ENCODE results near the gene CLK2.
"Not testable (repeated sequence)": the region's sequence is repeated elsewhere in the genome, so short reads cannot be mapped to it uniquely, and the experiment has no call there.

The CLK2 gene

GRCh38 chr1:155227261-155228095 lies 45.8 kb downstream of the CLK2 start:
- H3K9me3 ChIP-seq (ENCODE audit: control insufficient read depth, low read length), result no peaks in the 10 kb centered on the region
- peaks cover 24% of the 10 kb centered on the region for H3K4me1 ChIP-seq (ENCODE audit: control insufficient read depth, insufficient read depth, low read length)
- peak overlapping the region; percentile 43 for H3K4me3 ChIP-seq (ENCODE audit: low read length)
- H3K27me3 ChIP-seq (ENCODE audit: control insufficient read depth, insufficient read depth, low read length), result no peaks in the 10 kb centered on the region
- peak overlapping the region; percentile 66 for H3K9ac ChIP-seq (ENCODE audit: low read length)
- no peaks in the 10 kb centered on the region for H3K36me3 ChIP-seq (ENCODE audit: control insufficient read depth, insufficient read depth, low read length)

GRCh38 chr1:155226910-155227260 lies 46.4 kb downstream of the CLK2 start:
- peak overlapping the region; percentile 43 for H3K4me3 ChIP-seq (ENCODE audit: low read length)
- no peaks in the 10 kb centered on the region for H3K27me3 ChIP-seq (ENCODE audit: control insufficient read depth, insufficient read depth, low read length)
- no peaks in the 10 kb centered on the region for H3K36me3 ChIP-seq (ENCODE audit: control insufficient read depth, insufficient read depth, low read length)
- peak overlapping the region; percentile 63 for H3K9ac ChIP-seq (ENCODE audit: low read length)
- no peaks in the 10 kb centered on the region for H3K9me3 ChIP-seq (ENCODE audit: control insufficient read depth, low read length)
- H3K4me1 ChIP-seq (ENCODE audit: control insufficient read depth, insufficient read depth, low read length), result peaks cover 24% of the 10 kb centered on the region

GRCh38 chr1:155226188-155226909 lies 47.0 kb downstream of the CLK2 start:
- peaks cover 24% of the 10 kb centered on the region for H3K4me1 ChIP-seq (ENCODE audit: control insufficient read depth, insufficient read depth, low read length)
- no peaks in the 10 kb centered on the region for H3K27me3 ChIP-seq (ENCODE audit: control insufficient read depth, insufficient read depth, low read length)
- peak overlapping the region; percentile 63 for H3K9ac ChIP-seq (ENCODE audit: low read length)
- no peaks in the 10 kb centered on the region for H3K36me3 ChIP-seq (ENCODE audit: control insufficient read depth, insufficient read depth, low read length)
- peak overlapping the region; percentile 43 for H3K4me3 ChIP-seq (ENCODE audit: low read length)
- no peaks in the 10 kb centered on the region for H3K9me3 ChIP-seq (ENCODE audit: control insufficient read depth, low read length)

GRCh38 chr1:155225404-155225759 lies 47.9 kb downstream of the CLK2 start:
- H3K9me3 ChIP-seq (ENCODE audit: control insufficient read depth, low read length); H3K4me3 ChIP-seq (ENCODE audit: low read length); H3K36me3 ChIP-seq (ENCODE audit: control insufficient read depth, insufficient read depth, low read length); H3K9ac ChIP-seq (ENCODE audit: low read length); H3K27me3 ChIP-seq (ENCODE audit: control insufficient read depth, insufficient read depth, low read length): not testable (repeated sequence)
- H3K4me1 ChIP-seq (ENCODE audit: control insufficient read depth, insufficient read depth, low read length), result peaks cover 28% of the 10 kb centered on the region

GRCh38 chr1:155223047-155223446 lies 50.3 kb downstream of the CLK2 start:
- Histone ChIP-seq H3K4me3 (ENCODE audit: low read length) (no peak overlapping the region), H3K36me3 (ENCODE audit: control insufficient read depth, insufficient read depth, low read length) (no peaks in the 10 kb centered on the region), H3K27me3 (ENCODE audit: control insufficient read depth, insufficient read depth, low read length) (no peaks in the 10 kb centered on the region), H3K4me1 (ENCODE audit: control insufficient read depth, insufficient read depth, low read length) (peaks cover 36% of the 10 kb centered on the region), H3K9ac (ENCODE audit: low read length) (no peak overlapping the region), H3K9me3 (ENCODE audit: control insufficient read depth, low read length) (no peaks in the 10 kb centered on the region)

- peaks cover 17% of the 10 kb centered on the region for H3K4me1 ChIP-seq (ENCODE audit: control insufficient read depth, insufficient read depth, low read length)
- not testable (repeated sequence) for H3K9ac ChIP-seq (ENCODE audit: low read length)
Observed at GRCh38 chr1:155220211-155220965, 52.9 kb downstream of the CLK2 start.

GRCh38 chr1:155219592-155220031 lies 53.7 kb downstream of the CLK2 start:
- Histone ChIP-seq H3K36me3 (ENCODE audit: control insufficient read depth, insufficient read depth, low read length) (no peaks in the 10 kb centered on the region), H3K9me3 (ENCODE audit: control insufficient read depth, low read length) (no peaks in the 10 kb centered on the region), H3K27me3 (ENCODE audit: control insufficient read depth, insufficient read depth, low read length) (no peaks in the 10 kb centered on the region), H3K4me3 (ENCODE audit: low read length) (no peak overlapping the region), H3K4me1 (ENCODE audit: control insufficient read depth, insufficient read depth, low read length) (peaks cover 15% of the 10 kb centered on the region), H3K9ac (ENCODE audit: low read length) (no peak overlapping the region)

More at GRCh38 chr1:155220211-155220965, 52.9 kb downstream of the CLK2 start:
- H3K36me3 ChIP-seq (ENCODE audit: control insufficient read depth, insufficient read depth, low read length); H3K27me3 ChIP-seq (ENCODE audit: control insufficient read depth, insufficient read depth, low read length); H3K9me3 ChIP-seq (ENCODE audit: control insufficient read depth, low read length); H3K4me3 ChIP-seq (ENCODE audit: low read length): not testable (repeated sequence)

- Histone ChIP-seq H3K4me3 (ENCODE audit: low read length) (no peak overlapping the region), H3K27me3 (ENCODE audit: control insufficient read depth, insufficient read depth, low read length) (no peaks in the 10 kb centered on the region), H3K9ac (ENCODE audit: low read length) (no peak overlapping the region), H3K36me3 (ENCODE audit: control insufficient read depth, insufficient read depth, low read length) (no peaks in the 10 kb centered on the region), H3K9me3 (ENCODE audit: control insufficient read depth, low read length) (no peaks in the 10 kb centered on the region), H3K4me1 (ENCODE audit: control insufficient read depth, insufficient read depth, low read length) (peaks cover 15% of the 10 kb centered on the region)
Observed at GRCh38 chr1:155218854-155219591, 54.3 kb downstream of the CLK2 start.

- H3K36me3 ChIP-seq (ENCODE audit: control insufficient read depth, insufficient read depth, low read length); H3K9me3 ChIP-seq (ENCODE audit: control insufficient read depth, low read length); H3K4me3 ChIP-seq (ENCODE audit: low read length): not testable (repeated sequence)
Observed at GRCh38 chr1:155214702-155215101, 58.6 kb downstream of the CLK2 start.

More at GRCh38 chr1:155214702-155215101, 58.6 kb downstream of the CLK2 start:
- H3K4me1 ChIP-seq (ENCODE audit: control insufficient read depth, insufficient read depth, low read length); H3K27me3 ChIP-seq (ENCODE audit: control insufficient read depth, insufficient read depth, low read length); H3K9ac ChIP-seq (ENCODE audit: low read length): not testable (repeated sequence)

All from mucosa of stomach (tissue), 1 donor.